Vagina (tissue), 2 donors: ENCODE data around the gene PBRM1.

ENCODE experiments used
- CTCF ChIP-seq, 3 experiments: fragments of 450-650 bp in 2 of 3; fragments of 200-600 bp in 1 of 3; sonication (generic) in 1 of 3; IDR thresholded peaks; one replicate each; pipeline ENCODE4 v1.5.1; 2017 to 2019; ENCODE audit warnings: antibody characterized with exemption in 3 of 3, mild to moderate bottlenecking in 2 of 3, moderate library complexity in 2 of 3
- POLR2A ChIP-seq, 2 donors: fragments of 450-650 bp; IDR thresholded peaks; one replicate each; pipeline ENCODE4 v1.6.1; 2017; ENCODE audit warnings: antibody characterized with exemption in 2 of 2, mild to moderate bottlenecking in 2 of 2, moderate library complexity in 2 of 2
- POLR2AphosphoS5 ChIP-seq, 2 donors: sonication (generic); formaldehyde crosslinking; IDR thresholded peaks; one replicate each; pipeline ENCODE4 v1.9.0; 2017; ENCODE audit warnings: antibody characterized with exemption in 2 of 2, mild to moderate bottlenecking in 2 of 2, low read depth in 1 of 2; ENCODE audit not compliant: insufficient read depth in 1 of 2

GRCh38 chr3:52671676-52672075 is 14.0 kb downstream of the PBRM1 start:
- TF ChIP-seq CTCF (IDR thresholded peaks at IDR 0.05) (no peak), POLR2AphosphoS5 (IDR thresholded peaks at IDR 0.05; ENCODE audit: insufficient read depth in 1 of 2, low read depth in 1 of 2) (no peak), POLR2A (IDR thresholded peaks at IDR 0.05) (no peak)
